Measurements from ENCODE around the gene TRIP10. TPM values are rescaled to one million over a fixed set of nuclear protein-coding genes. Genes with fewer than 3 reads are reported as not detected.

TRIP10 gene
- total RNA-seq, 1 donor from 2014 or later: 65.8 TPM

DNA sequence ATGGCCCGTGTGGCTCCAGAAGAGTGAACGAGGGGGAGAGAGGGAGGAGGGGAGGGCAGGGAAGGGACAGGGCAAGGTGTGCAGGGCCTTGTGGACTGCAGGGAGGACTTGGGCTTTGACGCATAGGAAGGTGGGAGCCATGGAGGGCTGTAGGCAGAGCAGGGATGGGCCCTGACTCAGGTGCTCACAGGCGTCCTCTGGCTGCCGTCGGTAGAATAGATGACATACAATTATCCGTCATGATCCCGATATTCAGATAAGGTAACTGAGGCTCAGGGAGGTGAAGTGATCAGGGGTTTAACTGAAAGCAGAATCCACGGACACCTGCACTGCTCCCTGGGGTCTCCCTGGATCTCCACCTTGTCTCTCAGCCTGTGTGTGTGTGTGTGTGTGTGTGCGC lies 22.4 kb upstream of the TRIP10 start:
- Histone ChIP-seq H3K36me3 (peaks cover 28% of the 10 kb centered on the region), H3K27me3 (ENCODE audit: low read depth) (no peaks in the 10 kb centered on the region), H3K4me1 (peaks cover 18% of the 10 kb centered on the region), H3K9me3 (no peaks in the 10 kb centered on the region), H3K27ac (no peak overlapping the region), H3K4me3 (no peak overlapping the region)
- TF ChIP-seq, protein P1, sequence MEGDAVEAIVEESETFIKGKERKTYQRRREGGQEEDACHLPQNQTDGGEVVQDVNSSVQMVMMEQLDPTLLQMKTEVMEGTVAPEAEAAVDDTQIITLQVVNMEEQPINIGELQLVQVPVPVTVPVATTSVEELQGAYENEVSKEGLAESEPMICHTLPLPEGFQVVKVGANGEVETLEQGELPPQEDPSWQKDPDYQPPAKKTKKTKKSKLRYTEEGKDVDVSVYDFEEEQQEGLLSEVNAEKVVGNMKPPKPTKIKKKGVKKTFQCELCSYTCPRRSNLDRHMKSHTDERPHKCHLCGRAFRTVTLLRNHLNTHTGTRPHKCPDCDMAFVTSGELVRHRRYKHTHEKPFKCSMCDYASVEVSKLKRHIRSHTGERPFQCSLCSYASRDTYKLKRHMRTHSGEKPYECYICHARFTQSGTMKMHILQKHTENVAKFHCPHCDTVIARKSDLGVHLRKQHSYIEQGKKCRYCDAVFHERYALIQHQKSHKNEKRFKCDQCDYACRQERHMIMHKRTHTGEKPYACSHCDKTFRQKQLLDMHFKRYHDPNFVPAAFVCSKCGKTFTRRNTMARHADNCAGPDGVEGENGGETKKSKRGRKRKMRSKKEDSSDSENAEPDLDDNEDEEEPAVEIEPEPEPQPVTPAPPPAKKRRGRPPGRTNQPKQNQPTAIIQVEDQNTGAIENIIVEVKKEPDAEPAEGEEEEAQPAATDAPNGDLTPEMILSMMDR (IDR thresholded peaks at IDR 0.05): no peak
- no peak for DNase-seq
- ATAC-seq: no peak
- intact Hi-C loops (cut with DNase I): no loop called here

DNA sequence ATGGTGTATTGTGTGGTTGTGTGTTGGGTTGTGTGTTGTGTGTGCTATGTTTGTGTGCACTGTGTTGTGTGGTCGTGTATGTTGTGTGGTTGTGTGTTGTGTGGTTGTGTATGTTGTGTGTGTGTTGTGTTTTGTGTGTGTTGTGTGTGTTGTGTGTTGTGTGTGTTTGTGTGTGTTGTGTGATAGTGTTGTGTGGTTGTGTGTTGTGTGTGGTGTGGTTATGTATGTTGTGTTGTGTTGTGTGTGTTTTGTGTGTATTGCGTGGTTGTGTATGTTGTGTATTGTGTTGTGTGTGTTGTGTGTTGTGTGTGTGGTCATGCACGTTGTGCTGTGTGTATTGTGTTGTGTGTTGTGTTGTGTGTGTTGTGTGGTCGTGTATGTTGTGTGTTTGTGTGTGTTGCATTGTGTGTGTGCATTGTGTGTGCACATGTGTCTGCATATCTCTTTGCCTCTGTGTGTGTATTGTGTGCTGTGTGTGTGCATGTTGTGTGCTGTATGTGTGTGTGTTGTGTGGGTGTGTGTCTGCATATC lies 22.0 kb upstream of the TRIP10 start:
- no peaks in the 10 kb centered on the region for H3K9me3 ChIP-seq
- ATAC-seq (no peak), DNase-seq (no peak)
- no peak overlapping the region for H3K27ac ChIP-seq
- intact Hi-C loops (cut with DNase I): no loop called here
- peaks cover 23% of the 10 kb centered on the region for H3K4me1 ChIP-seq
- no peaks in the 10 kb centered on the region for H3K27me3 ChIP-seq (ENCODE audit: low read depth)
- TF ChIP-seq, protein P1 (IDR thresholded peaks at IDR 0.05): no peak
- H3K4me3 ChIP-seq: no peak overlapping the region
- peaks cover 24% of the 10 kb centered on the region for H3K36me3 ChIP-seq

DNA sequence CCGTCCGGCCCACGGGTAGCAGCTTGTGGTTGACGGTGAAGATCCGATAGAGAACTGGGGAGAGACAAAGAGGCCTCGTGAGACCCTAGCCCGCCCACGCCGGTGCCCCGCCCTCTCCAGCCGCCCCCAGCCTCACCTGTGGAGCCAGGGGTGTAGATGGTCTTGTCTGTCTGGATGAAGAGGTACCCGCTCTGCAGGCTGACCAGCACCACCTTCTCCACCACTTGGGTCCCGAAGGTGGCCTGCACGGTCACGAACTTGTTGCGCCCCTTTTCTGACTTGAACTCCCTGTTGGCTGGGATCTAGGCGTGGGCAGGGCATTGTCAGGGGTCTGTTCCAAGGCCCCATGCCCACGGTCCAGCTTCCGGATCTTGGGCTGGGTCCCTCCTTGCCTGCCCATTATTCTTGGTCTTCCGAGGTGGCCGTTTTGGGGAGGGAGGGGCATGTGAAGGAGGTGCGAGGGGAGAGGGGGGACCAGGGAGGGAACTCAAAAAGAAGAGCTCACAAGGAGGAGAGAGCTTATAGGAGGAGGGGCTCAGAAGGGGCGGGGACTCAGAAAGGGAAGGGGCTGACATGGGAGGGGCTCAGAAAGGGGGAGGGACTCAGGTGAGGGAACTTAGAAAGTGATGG lies 21.3 kb upstream of the TRIP10 start:
- Histone ChIP-seq H3K4me1 (peaks cover 30% of the 10 kb centered on the region), H3K4me3 (peak overlapping the region; percentile 27), H3K27me3 (ENCODE audit: low read depth) (no peaks in the 10 kb centered on the region), H3K36me3 (peaks cover 24% of the 10 kb centered on the region), H3K27ac (no peak overlapping the region), H3K9me3 (no peaks in the 10 kb centered on the region)
- no peak for ATAC-seq
- no peak for DNase-seq
- TF ChIP-seq, protein P1 (IDR thresholded peaks at IDR 0.05): no peak
- intact Hi-C loops (cut with DNase I): no loop called here

DNA sequence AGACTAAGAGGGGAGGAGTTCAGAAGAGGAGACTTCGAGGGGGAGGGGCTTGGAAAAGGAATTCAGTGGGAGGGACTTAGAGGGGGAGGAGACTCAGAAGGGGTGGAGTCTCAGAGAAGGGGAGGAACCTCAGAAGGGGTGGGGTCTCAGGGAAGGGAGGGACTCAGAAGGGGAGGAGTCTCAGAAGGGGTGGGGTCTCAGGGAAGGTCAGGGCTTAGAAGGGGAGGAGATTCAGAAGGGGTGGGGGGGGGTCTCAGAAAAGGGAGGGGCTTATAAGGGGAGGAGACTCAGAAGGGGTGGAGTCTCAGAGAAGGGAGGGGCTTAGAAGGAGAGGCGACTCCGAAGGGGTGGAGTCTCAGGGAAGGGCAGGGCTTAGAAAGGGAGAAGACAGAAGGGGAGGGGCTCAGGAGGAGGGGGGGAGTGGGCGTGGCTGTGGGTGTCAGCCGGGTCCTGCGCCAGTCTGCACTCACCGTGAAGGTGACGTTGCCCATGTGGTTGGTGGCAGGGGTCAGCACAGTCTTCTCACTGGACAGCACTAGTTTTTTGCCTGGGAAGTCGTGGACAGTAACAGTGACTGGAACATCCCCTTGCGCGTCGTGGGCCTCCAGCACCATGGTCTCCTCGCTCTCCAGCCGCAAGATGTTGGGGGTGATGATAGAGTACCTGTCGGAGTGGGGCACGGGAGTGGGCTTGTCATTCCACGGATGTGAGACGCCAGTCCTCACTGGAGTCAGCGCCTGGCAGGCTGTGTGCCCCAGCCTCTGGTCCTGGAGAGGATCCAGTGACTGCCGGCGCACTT lies 20.5 kb upstream of the TRIP10 start:
- peak overlapping the region; percentile 53 for H3K4me3 ChIP-seq

DNA sequence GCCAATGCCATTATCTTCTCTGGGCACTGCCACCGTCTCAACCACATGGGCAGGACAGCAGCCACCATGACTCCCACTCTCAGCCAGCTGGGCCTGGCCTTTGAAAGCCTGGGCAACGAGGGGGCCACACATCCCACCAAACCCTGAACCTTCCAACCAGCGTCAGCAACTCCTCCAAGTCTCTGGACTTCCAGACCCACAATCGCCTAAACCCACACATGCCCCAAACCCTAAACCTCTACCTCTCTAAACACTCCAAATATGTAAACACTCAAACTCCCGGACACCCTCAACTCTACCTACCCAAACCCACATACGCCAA lies 20.0 kb upstream of the TRIP10 start:
- Histone ChIP-seq H3K27ac (peak overlapping the region; percentile 24), H3K36me3 (peaks cover 24% of the 10 kb centered on the region), H3K4me1 (peaks cover 43% of the 10 kb centered on the region), H3K4me3 (peak overlapping the region; percentile 53), H3K27me3 (ENCODE audit: low read depth) (no peaks in the 10 kb centered on the region), H3K9me3 (no peaks in the 10 kb centered on the region)
- DNase-seq: no peak
- no peak for ATAC-seq
- intact Hi-C loops (cut with DNase I): no loop called here
- TF ChIP-seq, protein P1 (IDR thresholded peaks at IDR 0.05): no peak

More for the DNA sequence above, 20.5 kb upstream of the TRIP10 start:
- peak; percentile 77 for DNase-seq
- Histone ChIP-seq H3K36me3 (peaks cover 24% of the 10 kb centered on the region), H3K4me1 (peaks cover 37% of the 10 kb centered on the region), H3K27me3 (ENCODE audit: low read depth) (no peaks in the 10 kb centered on the region), H3K27ac (peak overlapping the region; percentile 24), H3K9me3 (no peaks in the 10 kb centered on the region)
- peak; percentile 56 to 65 for ATAC-seq
- intact Hi-C loops (cut with DNase I): no loop called here
- TF ChIP-seq, protein P1 (IDR thresholded peaks at IDR 0.05): no peak

Measured in lower lobe of right lung (tissue), 2 donors.